Ishikawa (cell line): ENCODE data around the gene RHOC.

Experiments
- CEBPB ChIP-seq: IDR thresholded peaks from 2 replicates; pipeline ENCODE4 v1.6.1; 2012
- CREB1 ChIP-seq: IDR thresholded peaks from 2 replicates; pipeline ENCODE4 v1.6.1; 2012; ENCODE audit warnings: low read depth
- EGR1 ChIP-seq: IDR thresholded peaks from 2 replicates; pipeline ENCODE4 v1.6.1; 2012
- EP300 ChIP-seq: IDR thresholded peaks from 2 replicates; pipeline ENCODE4 v1.6.1; 2012; ENCODE audit warnings: borderline replicate concordance
- FOXM1 ChIP-seq: IDR thresholded peaks from 2 replicates; pipeline ENCODE4 v1.6.1; 2012; ENCODE audit warnings: low read depth, borderline replicate concordance
- MAX ChIP-seq: IDR thresholded peaks from 2 replicates; pipeline ENCODE4 v1.6.1; 2012
- NFIC ChIP-seq: IDR thresholded peaks from 2 replicates; pipeline ENCODE4 v1.6.1; 2012
- RAD21 ChIP-seq: IDR thresholded peaks from 2 replicates; pipeline ENCODE4 v1.6.1; 2012; ENCODE audit warnings: low read depth
- REST ChIP-seq: IDR thresholded peaks from 2 replicates; pipeline ENCODE4 v1.6.1; 2012; ENCODE audit warnings: low read depth, mild to moderate bottlenecking
- TAF1 ChIP-seq: IDR thresholded peaks from 2 replicates; pipeline ENCODE4 v1.6.1; 2012; ENCODE audit warnings: low read depth, mild to moderate bottlenecking
- TCF12 ChIP-seq: IDR thresholded peaks from 2 replicates; pipeline ENCODE4 v1.6.1; 2012; ENCODE audit warnings: low read depth
- TEAD4 ChIP-seq: IDR thresholded peaks from 2 replicates; pipeline ENCODE4 v1.6.1; 2012
- USF1 ChIP-seq: IDR thresholded peaks from 2 replicates; pipeline ENCODE4 v1.6.1; 2012
- YY1 ChIP-seq: IDR thresholded peaks from 2 replicates; pipeline ENCODE4 v1.6.1; 2012; ENCODE audit warnings: low read depth
- ZBTB7A ChIP-seq: IDR thresholded peaks from 2 replicates; pipeline ENCODE4 v1.6.1; 2012; ENCODE audit warnings: low read depth

The RHOC gene

GRCh38 chr1:112672009-112672408 lies 34.9 kb downstream of the RHOC start:
- no peak for TF ChIP-seq TAF1
- no peak for TF ChIP-seq REST
- TF ChIP-seq MAX = no peak
- no peak for TF ChIP-seq EGR1
- TF ChIP-seq RAD21 = no peak

- TF ChIP-seq MAX (no peak), YY1 (no peak), CEBPB (no peak)
These were observed 40.0 kb downstream of the RHOC start for GRCh38 chr1:112666946-112667345.

GRCh38 chr1:112665857-112666256 lies 41.1 kb downstream of the RHOC start:
- TF ChIP-seq REST = no peak
- TF ChIP-seq CREB1 = no peak
- no peak for TF ChIP-seq RAD21
- no peak for TF ChIP-seq TCF12
- no peak for TF ChIP-seq NFIC
- no peak for TF ChIP-seq EGR1
- TF ChIP-seq FOXM1 = no peak
- no peak for TF ChIP-seq YY1
- TF ChIP-seq TAF1 = no peak
- no peak for TF ChIP-seq TEAD4
- no peak for TF ChIP-seq ZBTB7A
- no peak for TF ChIP-seq CEBPB
- TF ChIP-seq USF1 = no peak
- no peak for TF ChIP-seq MAX
- TF ChIP-seq EP300 = no peak

GRCh38 chr1:112651205-112651604 lies 55.7 kb downstream of the RHOC start:
- TF ChIP-seq USF1 = no peak
- no peak for TF ChIP-seq EGR1
- no peak for TF ChIP-seq CEBPB
- no peak for TF ChIP-seq FOXM1
- TF ChIP-seq ZBTB7A = no peak
- no peak for TF ChIP-seq TAF1
- TF ChIP-seq MAX = no peak
- TF ChIP-seq TEAD4 = no peak
- TF ChIP-seq EP300 = no peak
- TF ChIP-seq TCF12 = no peak
- TF ChIP-seq YY1 = no peak
- no peak for TF ChIP-seq REST
- TF ChIP-seq RAD21 = no peak
- no peak for TF ChIP-seq CREB1
- TF ChIP-seq NFIC = no peak
